HCT116 (cell line): ENCODE measurements around the gene LRRC70. TPM values are rescaled to one million over a fixed set of nuclear protein-coding genes. Genes with fewer than 3 reads are reported as not detected.

Experiments used
- ATAC-seq: fragments of 200-7000 bp; cut with Tn5 transposase; 2 replicates; pipeline ENCODE4 v1.9.1; 2020; ENCODE audit warnings: mild to moderate bottlenecking, moderate library complexity
- BruUV-seq: library from RNA; stranded (reverse); fragments of 400-500 nt; replicated peaks from 2 replicates; lab custom pipeline; 2021; lab: Mats Ljungman, UMichigan
- CTCF ChIA-PET: fragments of 300-600 bp; sonication (Branson Sonifier 250); formaldehyde crosslinking; loops from one replicate; lab custom pipeline; 2021; ENCODE audit warnings: antibody characterized with exemption; lab: Charles Lee
- POLR2A ChIA-PET: fragments of 300-600, 350-600 bp; sonication (Branson Sonifier 250); formaldehyde crosslinking; loops from one replicate; lab custom pipeline; 2021; ENCODE audit warnings: antibody characterized with exemption; lab: Charles Lee
- RAD21 ChIA-PET, 2 experiments: fragments of 300-600 bp; sonication (Branson Sonifier 250); formaldehyde crosslinking; loops; one replicate each; lab custom pipeline; 2023; ENCODE audit warnings: low total read pairs in 2 of 2; ENCODE audit not compliant: uncharacterized antibody in 2 of 2, unreplicated experiment in 2 of 2, low non-redundant PET in 1 of 2; lab: Charles Lee
- DNase-seq: peaks from one replicate; pipeline ENCODE4 v3.0.0-alpha.2; 2010; ENCODE audit warnings: low read depth, low spot score
- H2AFZ ChIP-seq: fragments of 200-600 bp; shearing (Covaris generic), sonication (generic); 2 replicates; pipeline ENCODE4 v1.6.1; 2017; ENCODE audit warnings: low read depth, mixed run types, mixed read lengths, antibody characterized with exemption, low read length; ENCODE audit not compliant: poor library complexity, severe bottlenecking
- H3K27ac ChIP-seq: 2 replicates; pipeline ENCODE4 v1.5.1; 2012; ENCODE audit warnings: low read depth, low read length
- H3K27me3 ChIP-seq: fragments of 200-600 bp; sonication (generic); 2 replicates; pipeline ENCODE4 v1.6.1; 2016; ENCODE audit warnings: mixed run types, low read length, mixed read lengths; ENCODE audit not compliant: insufficient read depth
- H3K36me3 ChIP-seq, 2 experiments: fragments of 200-500 bp in 1 of 2; fragments of 200-600 bp in 1 of 2; sonication (Bioruptor generic) in 1 of 2; sonication (generic) in 1 of 2; 2 replicates each; pipeline versions ENCODE4 v1.5.1 to v1.6.1; 2014 to 2016; ENCODE audit warnings: low read length in 2 of 2, inconsistent platforms in 1 of 2, mixed read lengths in 1 of 2, mixed run types in 1 of 2; ENCODE audit not compliant: insufficient read depth in 2 of 2, control insufficient read depth in 1 of 2
- H3K4me1 ChIP-seq, 2 experiments: fragments of 200-600 bp in 1 of 2; sonication (generic) in 1 of 2; 2 replicates each; pipeline versions ENCODE4 v1.5.1 to v1.6.1; 2012 to 2017; ENCODE audit warnings: low read length in 2 of 2, inconsistent platforms in 1 of 2, mild to moderate bottlenecking in 1 of 2, mixed read lengths in 1 of 2, mixed run types in 1 of 2, moderate library complexity in 1 of 2; ENCODE audit not compliant: insufficient read depth in 2 of 2, control insufficient read depth in 1 of 2
- H3K4me2 ChIP-seq: fragments of 200-600 bp; sonication (generic); 2 replicates; pipeline ENCODE4 v1.6.1; 2017; ENCODE audit warnings: mixed run types, low read length, mixed read lengths
- H3K4me3 ChIP-seq, 2 experiments: fragments of 200-600 bp in 1 of 2; sonication (generic) in 1 of 2; replicated peaks in 1 of 2; 2 replicates each; pipeline ENCODE4 v1.5.1; 2011 to 2016; ENCODE audit warnings: low read length in 2 of 2, control low read depth in 1 of 2, low read depth in 1 of 2, mild to moderate bottlenecking in 1 of 2, mixed read lengths in 1 of 2, mixed run types in 1 of 2
- H3K79me2 ChIP-seq: fragments of 200-600 bp; sonication (generic); 2 replicates; pipeline ENCODE4 v1.6.1; 2017; ENCODE audit warnings: mild to moderate bottlenecking, mixed run types, low read length, moderate library complexity, mixed read lengths; ENCODE audit not compliant: insufficient read depth
- H3K9ac ChIP-seq: fragments of 200-600 bp; sonication (generic); 2 replicates; pipeline ENCODE4 v1.6.1; 2016; ENCODE audit warnings: low read length, mixed read lengths
- H3K9me2 ChIP-seq: fragments of 200-600 bp; sonication (generic), shearing (Covaris generic); 2 replicates; pipeline ENCODE4 v1.6.1; 2017; ENCODE audit warnings: mixed run types, mild to moderate bottlenecking, moderate library complexity; ENCODE audit not compliant: insufficient read depth
- H3K9me3 ChIP-seq, 2 experiments: fragments of 200-500 bp in 1 of 2; fragments of 200-600 bp in 1 of 2; sonication (Bioruptor generic) in 1 of 2; sonication (generic) in 1 of 2; 2 replicates each; pipeline ENCODE4 v1.6.1; 2014 to 2017; ENCODE audit warnings: low read length in 2 of 2, mixed read lengths in 2 of 2, inconsistent platforms in 1 of 2, low read depth in 1 of 2, mild to moderate bottlenecking in 1 of 2, mixed run types in 1 of 2, moderate library complexity in 1 of 2; ENCODE audit not compliant: control insufficient read depth in 1 of 2, insufficient read depth in 1 of 2
- H4K20me1 ChIP-seq: fragments of 200-600 bp; sonication (generic), shearing (Covaris generic); 2 replicates; pipeline ENCODE4 v1.6.1; 2017; ENCODE audit warnings: mixed run types, mild to moderate bottlenecking, moderate library complexity; ENCODE audit not compliant: insufficient read depth
- CBX3 ChIP-seq: IDR thresholded peaks from 2 replicates; pipeline ENCODE4 v1.6.1; 2012; ENCODE audit warnings: low read depth
- EZH2 ChIP-seq: fragments of 200-600 bp; sonication (generic); IDR thresholded peaks from 2 replicates; pipeline ENCODE4 v1.6.1; 2017; ENCODE audit warnings: antibody characterized with exemption, mixed run types
- EZH2phosphoT487 ChIP-seq: fragments of 200-600 bp; IDR thresholded peaks from 2 replicates; pipeline ENCODE4 v1.6.1; 2018; ENCODE audit warnings: antibody characterized with exemption, borderline replicate concordance
- FOSL1 ChIP-seq: IDR thresholded peaks from 2 replicates; pipeline ENCODE4 v1.6.1; 2012; ENCODE audit warnings: low read depth
- POLR2AphosphoS5 ChIP-seq: IDR thresholded peaks from 2 replicates; pipeline ENCODE4 v1.6.1; 2011; ENCODE audit warnings: mild to moderate bottlenecking, low read depth, low read length, moderate library complexity
- SIN3A ChIP-seq: IDR thresholded peaks from 2 replicates; pipeline ENCODE4 v1.6.1; 2012; ENCODE audit warnings: low read depth
- SP1 ChIP-seq: IDR thresholded peaks from 2 replicates; pipeline ENCODE4 v1.6.1; 2012; ENCODE audit warnings: low read depth
- TCF7L2 ChIP-seq: IDR thresholded peaks from 2 replicates; pipeline ENCODE4 v1.7.0; 2011; ENCODE audit warnings: borderline replicate concordance, inconsistent platforms; ENCODE audit not compliant: insufficient read depth, insufficient read length; ENCODE audit errors: extremely low read depth
- ZNF274 ChIP-seq: fragments of 200-500 bp; sonication (Bioruptor generic); IDR thresholded peaks from 2 replicates; pipeline ENCODE4 v1.6.1; 2014; ENCODE audit warnings: mild to moderate bottlenecking, low read depth, low read length, inconsistent platforms
- intact Hi-C: fragments of 100-400 bp; cut with micrococcal nuclease; formaldehyde crosslinking; loops from 2 replicates; pipeline ENCODE4 v1.10.0; 2022
- total RNA-seq: library from RNA; stranded (reverse); gene quantifications from one replicate; pipeline ENCODE4 v1.2.1, GENCODE V29; 2021; ENCODE audit not compliant: unreplicated experiment
- TF ChIP-seq, protein P1 (sequence below), 3 experiments: fragments of 200-600 bp in 1 of 3; sonication (generic) in 1 of 3; IDR thresholded peaks in 2 of 3; conservative IDR thresholded peaks in 1 of 3; 2 replicates each; pipeline ENCODE4 v1.5.1; 2012 to 2017; ENCODE audit warnings: low read depth in 2 of 3, low read length in 2 of 3, antibody characterized with exemption in 1 of 3, borderline replicate concordance in 1 of 3, control low read depth in 1 of 3, mild to moderate bottlenecking in 1 of 3, mixed read lengths in 1 of 3, mixed run types in 1 of 3, moderate library complexity in 1 of 3; ENCODE audit not compliant: insufficient read depth in 1 of 3
- TF ChIP-seq, protein P2 (sequence below): IDR thresholded peaks from 2 replicates; pipeline ENCODE4 v1.6.1; 2011; ENCODE audit warnings: mild to moderate bottlenecking, low read length, moderate library complexity; ENCODE audit not compliant: insufficient replicate concordance; ENCODE audit errors: extremely low read depth
- TF ChIP-seq, protein P3 (sequence below): IDR thresholded peaks from 2 replicates; pipeline ENCODE4 v1.6.1; 2012

Gene LRRC70
- total RNA-seq, 1 experiment from 2014 or later: 0.37 TPM

DNA sequence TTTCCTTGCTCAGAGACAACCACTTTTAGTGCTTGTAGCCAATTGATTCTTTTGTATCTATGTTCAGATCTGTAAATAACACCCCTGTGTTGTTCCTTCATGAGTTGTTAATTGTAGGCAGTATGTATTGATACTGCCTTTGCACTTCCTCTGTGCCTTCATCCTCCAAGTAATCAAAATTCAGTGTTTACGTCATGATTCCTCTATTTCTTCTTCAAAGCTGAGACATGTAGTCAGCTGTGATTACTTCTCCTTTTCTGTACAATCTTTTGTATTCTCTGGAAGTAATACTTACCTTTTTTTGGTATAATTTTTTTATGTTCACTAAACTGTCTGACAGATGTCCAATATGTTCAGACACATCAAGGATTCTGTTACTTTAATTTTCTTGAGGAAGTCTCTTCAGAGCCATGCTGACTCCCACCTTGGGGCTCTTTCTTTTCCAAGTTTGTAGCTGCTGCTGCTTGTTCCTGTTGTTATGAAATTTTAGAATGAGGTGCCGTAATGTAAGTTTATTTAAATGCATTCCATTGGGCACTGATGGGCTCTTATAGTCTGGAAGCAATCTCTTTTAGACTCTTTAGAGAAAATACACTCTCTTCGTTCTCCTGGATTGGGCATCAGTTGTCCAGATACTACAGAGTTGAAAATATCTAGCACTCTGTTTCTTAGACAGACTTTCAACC lies 30.5 kb upstream of the LRRC70 start:
- Histone ChIP-seq H3K9ac (no peak overlapping the region), H3K4me1 (no peaks in the 10 kb centered on the region), H2AFZ (no peak overlapping the region), H3K27me3 (no peaks in the 10 kb centered on the region), H3K79me2 (no peaks in the 10 kb centered on the region), H3K9me2 (no peaks in the 10 kb centered on the region), H4K20me1 (no peaks in the 10 kb centered on the region)
- BruUV-seq: no TSS peak
- ATAC-seq: no peak
- intact Hi-C loops: no loop called here
- CTCF ChIA-PET: interaction anchor here (0.7 kb wide), 1 partner anchor 103 kb away, joined by 3 read pairs; no protein-coding TSS in a partner anchor
- TF ChIP-seq TCF7L2 (no peak), ZNF274 (no peak), EZH2 (no peak), POLR2AphosphoS5 (no peak), FOSL1 (no peak), CBX3 (no peak), SIN3A (no peak), SP1 (no peak), EZH2phosphoT487 (no peak)
- TF ChIP-seq, protein P1, sequence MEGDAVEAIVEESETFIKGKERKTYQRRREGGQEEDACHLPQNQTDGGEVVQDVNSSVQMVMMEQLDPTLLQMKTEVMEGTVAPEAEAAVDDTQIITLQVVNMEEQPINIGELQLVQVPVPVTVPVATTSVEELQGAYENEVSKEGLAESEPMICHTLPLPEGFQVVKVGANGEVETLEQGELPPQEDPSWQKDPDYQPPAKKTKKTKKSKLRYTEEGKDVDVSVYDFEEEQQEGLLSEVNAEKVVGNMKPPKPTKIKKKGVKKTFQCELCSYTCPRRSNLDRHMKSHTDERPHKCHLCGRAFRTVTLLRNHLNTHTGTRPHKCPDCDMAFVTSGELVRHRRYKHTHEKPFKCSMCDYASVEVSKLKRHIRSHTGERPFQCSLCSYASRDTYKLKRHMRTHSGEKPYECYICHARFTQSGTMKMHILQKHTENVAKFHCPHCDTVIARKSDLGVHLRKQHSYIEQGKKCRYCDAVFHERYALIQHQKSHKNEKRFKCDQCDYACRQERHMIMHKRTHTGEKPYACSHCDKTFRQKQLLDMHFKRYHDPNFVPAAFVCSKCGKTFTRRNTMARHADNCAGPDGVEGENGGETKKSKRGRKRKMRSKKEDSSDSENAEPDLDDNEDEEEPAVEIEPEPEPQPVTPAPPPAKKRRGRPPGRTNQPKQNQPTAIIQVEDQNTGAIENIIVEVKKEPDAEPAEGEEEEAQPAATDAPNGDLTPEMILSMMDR (IDR thresholded peaks at IDR 0.05 in 2 of 3, conservative IDR thresholded peaks at IDR 0.05 in 1 of 3; ENCODE audit: borderline replicate concordance in 1 of 3, insufficient read depth in 1 of 3, low read depth in 2 of 3, low read length in 2 of 3): no peak
- TF ChIP-seq, protein P2, sequence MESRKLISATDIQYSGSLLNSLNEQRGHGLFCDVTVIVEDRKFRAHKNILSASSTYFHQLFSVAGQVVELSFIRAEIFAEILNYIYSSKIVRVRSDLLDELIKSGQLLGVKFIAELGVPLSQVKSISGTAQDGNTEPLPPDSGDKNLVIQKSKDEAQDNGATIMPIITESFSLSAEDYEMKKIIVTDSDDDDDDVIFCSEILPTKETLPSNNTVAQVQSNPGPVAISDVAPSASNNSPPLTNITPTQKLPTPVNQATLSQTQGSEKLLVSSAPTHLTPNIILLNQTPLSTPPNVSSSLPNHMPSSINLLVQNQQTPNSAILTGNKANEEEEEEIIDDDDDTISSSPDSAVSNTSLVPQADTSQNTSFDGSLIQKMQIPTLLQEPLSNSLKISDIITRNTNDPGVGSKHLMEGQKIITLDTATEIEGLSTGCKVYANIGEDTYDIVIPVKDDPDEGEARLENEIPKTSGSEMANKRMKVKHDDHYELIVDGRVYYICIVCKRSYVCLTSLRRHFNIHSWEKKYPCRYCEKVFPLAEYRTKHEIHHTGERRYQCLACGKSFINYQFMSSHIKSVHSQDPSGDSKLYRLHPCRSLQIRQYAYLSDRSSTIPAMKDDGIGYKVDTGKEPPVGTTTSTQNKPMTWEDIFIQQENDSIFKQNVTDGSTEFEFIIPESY: no peak
- TF ChIP-seq, protein P3, sequence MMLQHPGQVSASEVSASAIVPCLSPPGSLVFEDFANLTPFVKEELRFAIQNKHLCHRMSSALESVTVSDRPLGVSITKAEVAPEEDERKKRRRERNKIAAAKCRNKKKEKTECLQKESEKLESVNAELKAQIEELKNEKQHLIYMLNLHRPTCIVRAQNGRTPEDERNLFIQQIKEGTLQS: no peak
- TF ChIP-seq, all 23 proteins: peak for 0
- DNase-seq: no peak
- ChIA-PET RAD21 (no interaction called here), POLR2A (no interaction called here)
- Histone ChIP-seq H3K4me2 (no peak overlapping the region), H3K27ac (no peak overlapping the region), H3K36me3 (no peaks in the 10 kb centered on the region), H3K4me3 (no peak overlapping the region), H3K9me3 (no peaks in the 10 kb centered on the region)
